Adrenal gland (tissue), 12 donors: ENCODE results near the gene CDC25B. TPM values are rescaled to one million over a fixed set of nuclear protein-coding genes. Genes with fewer than 3 reads are reported as not detected.
A peak's percentile ranks its signal among the peaks of the same experiment; 100 is the strongest.

Experiments
- DNase-seq, 7 donors: peaks; one replicate each; pipeline ENCODE4 v3.0.0-alpha.2; 2019 to 2020
- H3K27ac ChIP-seq, 5 donors: fragments of 200-600 bp; sonication (generic) in 4 of 5; 1 replicate in 3 of 5; 2 replicates in 2 of 5; pipeline versions ENCODE4 v1.5.1 to v1.8.0; 2016 to 2020; ENCODE audit warnings: mild to moderate bottlenecking in 1 of 5
- H3K27me3 ChIP-seq: fragments of 200-600 bp; 2 replicates; pipeline ENCODE4 v1.8.0; 2021
- H3K36me3 ChIP-seq, 2 donors: fragments of 200-600 bp; replicated peaks in 1 of 2; 1 replicate in 1 of 2; 2 replicates in 1 of 2; pipeline versions ENCODE4 v1.5.1 to v1.8.0; 2018 to 2022
- H3K4me1 ChIP-seq, 2 donors: fragments of 200-600 bp; replicated peaks in 1 of 2; 1 replicate in 1 of 2; 2 replicates in 1 of 2; pipeline versions ENCODE4 v1.5.1 to v1.8.0; 2018 to 2021
- H3K4me3 ChIP-seq, 4 donors: fragments of 200-600 bp; sonication (generic) in 3 of 4; one replicate each; pipeline ENCODE4 v1.5.1; 2016 to 2018
- H3K9me3 ChIP-seq, 3 donors: fragments of 200-600 bp; sonication (generic) in 1 of 3; replicated peaks in 1 of 3; 1 replicate in 2 of 3; 2 replicates in 1 of 3; pipeline versions ENCODE4 v1.5.1 to v1.8.0; 2016 to 2021
- POLR2A ChIP-seq, 2 donors: fragments of 450-650 bp; IDR thresholded peaks; one replicate each; pipeline ENCODE4 v1.6.1; 2017; ENCODE audit warnings: antibody characterized with exemption in 2 of 2, mild to moderate bottlenecking in 2 of 2, moderate library complexity in 1 of 2
- WGBS, 4 donors: extraction: QIAGEN DNeasy Blood & Tissue Kit in 2 of 4; methylation state at CpG; one replicate each; pipeline versions ENCODE4 v1.1.5 to v1.1.7; 2013 to 2017; 5-methylcytosine and 5-hydroxymethylcytosine counted together
- intact Hi-C, 2 donors: fragments of 100-400 bp; cut with DNase I; formaldehyde crosslinking; loops; one replicate each; pipeline versions ENCODE4 v1.14.1 to v1.15.0; 2022 to 2023
- polyA plus RNA-seq, 3 donors: library from polyadenylated mRNA; stranded (reverse); fragments of 200-250 nt in 2 of 3; fragments of 350-450 nt in 1 of 3; fragmentation: Illumina TruSeq in 1 of 3; extraction: RNeasy Lipid Tissue Mini Kit (QIAGEN cat#74804) in 1 of 3; gene quantifications; one replicate each; pipeline ENCODE4 v1.2.3, GENCODE V29; 2013 to 2014
- total RNA-seq, 9 donors: library from RNA; depleted of rRNA in 4 of 9; stranded (reverse); fragments of >200 nt in 4 of 9; fragments of 120-200 nt in 1 of 9; fragmentation: NEBNext Ultra II Directional in 1 of 9; extraction: Animal tissue kit (Norgen Biotek cat#: 25700) in 1 of 9; gene quantifications; one replicate each; pipeline versions ENCODE4 v1.1.0 to v1.2.4, GENCODE V29; 2013 to 2023
- TF ChIP-seq, protein P1 (sequence below), 6 experiments: fragments of 450-650 bp in 4 of 6; fragments of 200-600 bp in 2 of 6; sonication (generic) in 1 of 6; IDR thresholded peaks; 1 replicate in 5 of 6; 2 replicates in 1 of 6; pipeline versions ENCODE4 v1.5.1 to v1.8.0; 2016 to 2021; ENCODE audit warnings: antibody characterized with exemption in 6 of 6, mild to moderate bottlenecking in 2 of 6, moderate library complexity in 1 of 6
- donor health status: healthy with polysubstance abuse.
- donor health status: Bipolar disorder and iron deficiency.
- donor health status: DM: yes; HTN: yes; CAD: no.
- donor health status: DM: no; HTN: no; CAD: no.
- donor health status: DM: no; HTN: no; CAD: no.
- donor health status: DM: yes; HTN: yes; CAD: no.

CDC25B gene
- total and polyA plus RNA-seq, 12 donors: 5.5 to 61.7 (median 14.7) TPM

DNA sequence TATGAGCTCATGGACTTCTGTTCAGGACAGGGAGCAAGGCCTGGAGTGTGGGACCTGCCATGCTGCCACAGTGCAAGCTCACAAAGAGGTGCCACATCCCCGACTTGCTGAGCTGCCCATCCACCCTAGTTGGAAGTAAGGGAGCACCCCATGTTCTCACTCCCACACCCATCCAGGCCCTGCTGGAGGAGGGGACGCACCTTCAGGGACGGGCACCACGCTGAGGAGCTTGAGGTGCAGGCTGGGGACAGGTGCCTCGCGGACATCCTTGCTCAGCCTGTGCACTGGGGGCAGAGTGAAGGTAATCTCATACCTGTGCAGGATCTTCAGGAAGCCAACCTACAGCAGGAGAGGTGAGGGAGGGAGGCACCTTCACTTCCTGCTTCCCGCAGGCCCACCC lies 40.8 kb upstream of the CDC25B start:
- WGBS, 4 donors: 88 to 100% (median 91%) methylated on average over 1 to 7 of the region's 7 CpGs
- Histone ChIP-seq H3K36me3 (no peaks in the 10 kb centered on the region), H3K4me3 (no peak overlapping the region), H3K9me3 (no peaks in the 10 kb centered on the region), H3K4me1 (peaks cover 0 to 5% of the 10 kb centered on the region in 2 donors), H3K27me3 (no peaks in the 10 kb centered on the region), H3K27ac (no peak overlapping the region)
- intact Hi-C loops: no loop called here
- DNase-seq: no peak
- TF ChIP-seq POLR2A (IDR thresholded peaks at IDR 0.05): no peak
- TF ChIP-seq, protein P1, sequence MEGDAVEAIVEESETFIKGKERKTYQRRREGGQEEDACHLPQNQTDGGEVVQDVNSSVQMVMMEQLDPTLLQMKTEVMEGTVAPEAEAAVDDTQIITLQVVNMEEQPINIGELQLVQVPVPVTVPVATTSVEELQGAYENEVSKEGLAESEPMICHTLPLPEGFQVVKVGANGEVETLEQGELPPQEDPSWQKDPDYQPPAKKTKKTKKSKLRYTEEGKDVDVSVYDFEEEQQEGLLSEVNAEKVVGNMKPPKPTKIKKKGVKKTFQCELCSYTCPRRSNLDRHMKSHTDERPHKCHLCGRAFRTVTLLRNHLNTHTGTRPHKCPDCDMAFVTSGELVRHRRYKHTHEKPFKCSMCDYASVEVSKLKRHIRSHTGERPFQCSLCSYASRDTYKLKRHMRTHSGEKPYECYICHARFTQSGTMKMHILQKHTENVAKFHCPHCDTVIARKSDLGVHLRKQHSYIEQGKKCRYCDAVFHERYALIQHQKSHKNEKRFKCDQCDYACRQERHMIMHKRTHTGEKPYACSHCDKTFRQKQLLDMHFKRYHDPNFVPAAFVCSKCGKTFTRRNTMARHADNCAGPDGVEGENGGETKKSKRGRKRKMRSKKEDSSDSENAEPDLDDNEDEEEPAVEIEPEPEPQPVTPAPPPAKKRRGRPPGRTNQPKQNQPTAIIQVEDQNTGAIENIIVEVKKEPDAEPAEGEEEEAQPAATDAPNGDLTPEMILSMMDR (IDR thresholded peaks at IDR 0.05): no peak

DNA sequence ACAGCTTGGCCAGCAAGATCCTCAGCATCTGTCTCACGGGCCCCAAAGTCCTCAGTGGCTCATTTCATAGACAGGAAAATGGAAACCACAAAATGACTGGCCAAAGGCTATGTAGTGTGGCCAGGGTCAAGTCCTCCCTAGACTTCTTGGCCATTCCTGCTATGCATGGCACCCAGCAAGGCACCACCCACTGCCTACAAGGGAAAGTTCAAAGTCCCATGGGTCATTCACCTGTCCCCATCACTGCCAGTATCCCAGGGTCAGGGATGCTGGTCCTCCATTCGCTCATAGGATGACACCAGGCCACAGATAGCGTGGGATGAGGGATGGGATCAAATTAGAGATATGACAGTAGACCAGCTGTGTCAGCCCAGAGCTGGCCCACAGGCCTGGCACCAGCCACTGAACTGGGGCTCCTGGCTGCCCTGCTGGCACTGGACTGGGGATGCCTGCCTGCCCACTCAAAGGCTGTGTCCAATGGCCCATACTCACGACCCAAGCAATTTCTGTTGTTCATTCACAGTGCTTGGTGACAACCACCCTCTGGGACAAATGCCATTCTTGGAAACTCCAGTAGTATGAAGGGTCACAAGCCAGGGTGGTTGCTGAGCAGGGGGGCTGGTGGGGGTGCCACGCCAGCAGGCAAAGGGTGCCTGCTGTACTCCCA lies 40.2 kb upstream of the CDC25B start:
- H3K36me3 ChIP-seq: no peaks in the 10 kb centered on the region
- intact Hi-C loops: no loop called here
- 79 to 94% (median 83%) methylated on average over 3 to 5 of the region's 5 CpGs for WGBS, 4 donors
- no peak overlapping the region for H3K4me3 ChIP-seq
- no peaks in the 10 kb centered on the region for H3K9me3 ChIP-seq
- TF ChIP-seq POLR2A (IDR thresholded peaks at IDR 0.05): no peak
- TF ChIP-seq, protein P1 (IDR thresholded peaks at IDR 0.05): no peak
- no peak overlapping the region for H3K27ac ChIP-seq
- DNase-seq: no peak
- peaks cover 0 to 5% of the 10 kb centered on the region in 2 donors for H3K4me1 ChIP-seq
- H3K27me3 ChIP-seq: no peaks in the 10 kb centered on the region

DNA sequence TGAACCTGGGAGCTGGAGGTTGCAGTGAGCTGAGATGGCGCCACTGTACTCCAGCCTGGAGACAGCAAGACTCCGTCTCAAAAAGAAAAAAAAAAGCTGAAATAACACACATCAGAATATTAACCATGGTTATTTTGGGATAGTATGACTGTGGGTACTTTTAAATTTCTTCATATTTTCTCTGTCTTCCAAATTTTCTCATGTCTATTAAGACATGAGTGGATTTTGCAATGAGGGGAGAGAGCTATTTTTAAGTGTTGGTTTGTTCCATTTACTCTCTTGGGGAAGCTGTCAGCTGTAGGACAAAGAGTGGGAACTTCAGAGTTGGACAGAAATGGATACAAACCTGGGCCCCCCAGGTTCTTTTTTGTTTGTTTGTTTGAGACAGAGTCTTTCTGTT lies 38.8 kb upstream of the CDC25B start:
- no peaks in the 10 kb centered on the region for H3K36me3 ChIP-seq
- TF ChIP-seq, protein P1 (IDR thresholded peaks at IDR 0.05): no peak
- TF ChIP-seq POLR2A (IDR thresholded peaks at IDR 0.05): no peak
- DNase-seq: no peak
- no peak overlapping the region for H3K4me3 ChIP-seq
- 82 to 95% (median 88%) methylated on average over 2 of the region's 2 CpGs for WGBS, 4 donors
- intact Hi-C loops: no loop called here
- H3K9me3 ChIP-seq: no peaks in the 10 kb centered on the region
- no peak overlapping the region for H3K27ac ChIP-seq
- H3K27me3 ChIP-seq: no peaks in the 10 kb centered on the region
- no peaks in the 10 kb centered on the region for H3K4me1 ChIP-seq

DNA sequence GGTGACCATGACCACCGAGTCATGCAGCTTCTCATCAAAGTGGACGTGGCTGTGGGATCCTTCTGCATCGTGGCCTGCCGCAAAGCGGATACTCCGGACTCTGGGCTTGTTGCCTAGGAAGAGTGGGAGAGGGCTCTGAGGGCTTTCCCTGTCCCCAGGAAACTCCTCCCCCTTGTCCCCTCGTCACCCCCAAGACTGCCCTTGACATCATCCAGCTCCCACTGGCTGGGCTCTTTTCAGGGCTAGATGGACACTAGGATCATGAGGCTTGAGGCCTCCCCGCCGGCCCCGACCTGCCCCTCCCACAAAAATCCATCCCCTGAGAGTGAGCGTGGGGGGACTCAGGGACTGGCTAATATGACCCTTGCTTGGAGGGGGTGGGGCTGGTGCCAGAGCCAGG lies 37.5 kb upstream of the CDC25B start:
- 78 to 97% (median 86%) methylated on average over 4 to 11 of the region's 11 CpGs for WGBS, 4 donors
- DNase-seq: no peak
- Histone ChIP-seq H3K4me1 (no peaks in the 10 kb centered on the region), H3K27ac (peak overlapping the region in 1 of 5 donors; percentile 34), H3K36me3 (no peaks in the 10 kb centered on the region), H3K4me3 (no peak overlapping the region), H3K9me3 (no peaks in the 10 kb centered on the region), H3K27me3 (no peaks in the 10 kb centered on the region)
- no peak for TF ChIP-seq POLR2A (IDR thresholded peaks at IDR 0.05)
- TF ChIP-seq, protein P1 (IDR thresholded peaks at IDR 0.05): no peak
- intact Hi-C loops: no loop called here
